ENCODE measurements around the gene MRPS27.

Gene MRPS27

GRCh38 chr5:72256536-72256935 lies 63.5 kb downstream of the MRPS27 start:
- DNase-seq (ENCODE audit: low read depth) = no peak

GRCh38 chr5:72255670-72256069 lies 64.4 kb downstream of the MRPS27 start:
- DNase-seq (ENCODE audit: low read depth) = no peak

GRCh38 chr5:72255237-72255636 lies 64.8 kb downstream of the MRPS27 start:
- no peak for DNase-seq (ENCODE audit: low read depth)

GRCh38 chr5:72252574-72253155 lies 67.4 kb downstream of the MRPS27 start:
- DNase-seq (ENCODE audit: low read depth) = no peak

GRCh38 chr5:72252008-72252407 lies 68.0 kb downstream of the MRPS27 start:
- no peak for DNase-seq (ENCODE audit: low read depth)

GRCh38 chr5:72251386-72251785 lies 68.7 kb downstream of the MRPS27 start:
- DNase-seq (ENCODE audit: low read depth) = no peak

- no peak for DNase-seq (ENCODE audit: low read depth)
Measured at GRCh38 chr5:72248410-72248981, 71.5 kb downstream of the MRPS27 start.

GRCh38 chr5:72246954-72247442 lies 73.0 kb downstream of the MRPS27 start:
- no peak for DNase-seq (ENCODE audit: low read depth)

- no peak for DNase-seq (ENCODE audit: low read depth)
Measured at GRCh38 chr5:72245951-72246532, 74.0 kb downstream of the MRPS27 start.

GRCh38 chr5:72245546-72245945 lies 74.5 kb downstream of the MRPS27 start:
- no peak for DNase-seq (ENCODE audit: low read depth)

- no peak for DNase-seq (ENCODE audit: low read depth)
Measured at GRCh38 chr5:72244862-72245371, 75.1 kb downstream of the MRPS27 start.

GRCh38 chr5:72243706-72244105 lies 76.3 kb downstream of the MRPS27 start:
- DNase-seq (ENCODE audit: low read depth) = no peak

- no peak for DNase-seq (ENCODE audit: low read depth)
Measured at GRCh38 chr5:72242796-72243475, 77.1 kb downstream of the MRPS27 start.

- no peak for DNase-seq (ENCODE audit: low read depth)
Measured at GRCh38 chr5:72241346-72242003, 78.6 kb downstream of the MRPS27 start.

- DNase-seq (ENCODE audit: low read depth) = no peak
Measured at GRCh38 chr5:72238712-72239445, 81.2 kb downstream of the MRPS27 start.

GRCh38 chr5:72237879-72238278 lies 82.2 kb downstream of the MRPS27 start:
- no peak for DNase-seq (ENCODE audit: low read depth)

GRCh38 chr5:72237415-72237814 lies 82.6 kb downstream of the MRPS27 start:
- DNase-seq (ENCODE audit: low read depth) = no peak

GRCh38 chr5:72235725-72236124 lies 84.3 kb downstream of the MRPS27 start:
- no peak for DNase-seq (ENCODE audit: low read depth)

GRCh38 chr5:72234868-72235267 lies 85.2 kb downstream of the MRPS27 start:
- no peak for DNase-seq (ENCODE audit: low read depth)

GRCh38 chr5:72234265-72234700 lies 85.8 kb downstream of the MRPS27 start:
- no peak for DNase-seq (ENCODE audit: low read depth)

- no peak for DNase-seq (ENCODE audit: low read depth)
Measured at GRCh38 chr5:72233835-72234234, 86.2 kb downstream of the MRPS27 start.

Measured in T follicular helper cell (primary cell).